Brain microvascular endothelial cell (primary cell): Measurements from ENCODE around the gene PDE4A.

Source experiments
- DNase-seq: peaks from one replicate; pipeline ENCODE4 v3.0.0-alpha.2; 2020
- H3K27ac ChIP-seq: fragments of 250-450 bp; sonication (Bioruptor Pico); 2 replicates; pipeline ENCODE4 v1.5.1; 2020; ENCODE audit warnings: mild to moderate bottlenecking, moderate library complexity
- H3K27me3 ChIP-seq: fragments of 250-450 bp; sonication (Bioruptor Pico); replicated peaks from 2 replicates; pipeline ENCODE4 v1.5.1; 2020; ENCODE audit warnings: mild to moderate bottlenecking
- H3K36me3 ChIP-seq: fragments of 250-450 bp; sonication (Bioruptor Pico); replicated peaks from 2 replicates; pipeline ENCODE4 v1.5.1; 2020; ENCODE audit warnings: mild to moderate bottlenecking
- H3K4me3 ChIP-seq: 2 replicates; pipeline ENCODE4 v1.5.1; 2011; ENCODE audit warnings: low read depth, mild to moderate bottlenecking, control low read depth, low read length, moderate library complexity
- in situ Hi-C: cut with HindIII; loops from 2 replicates; pipeline ENCODE4 v1.10.0; 2017; ENCODE audit warnings: low sequenced_read_pairs, low pct_ligation_motif_present
- TF ChIP-seq, protein P1 (sequence below): IDR thresholded peaks from 2 replicates; pipeline ENCODE4 v1.5.1; 2011; ENCODE audit warnings: low read depth, mild to moderate bottlenecking, moderate library complexity, low read length, control low read depth, inconsistent platforms; ENCODE audit errors: missing control alignments

The PDE4A gene

DNA sequence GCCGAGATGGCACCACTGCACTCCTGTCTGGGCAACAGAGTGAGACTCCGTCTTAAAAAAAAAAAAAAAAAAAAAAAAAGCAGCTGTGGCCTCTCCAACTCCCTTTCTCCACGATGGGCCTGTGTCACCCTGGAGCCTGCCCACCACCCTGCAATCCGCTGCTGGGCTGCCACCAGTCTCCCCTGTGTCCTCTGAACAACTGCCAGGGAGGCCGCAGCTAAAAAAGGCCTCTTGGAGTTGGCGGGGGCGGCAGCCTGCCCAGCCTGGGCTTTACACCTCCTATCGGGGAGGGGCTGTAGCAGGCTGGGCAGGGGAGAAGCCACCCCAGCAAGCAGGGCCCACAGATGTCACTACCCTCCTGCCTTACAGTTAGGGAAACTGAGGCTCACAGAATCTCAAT lies 20.5 kb upstream of the PDE4A start:
- DNase-seq, result no peak
- TF ChIP-seq, protein P1, sequence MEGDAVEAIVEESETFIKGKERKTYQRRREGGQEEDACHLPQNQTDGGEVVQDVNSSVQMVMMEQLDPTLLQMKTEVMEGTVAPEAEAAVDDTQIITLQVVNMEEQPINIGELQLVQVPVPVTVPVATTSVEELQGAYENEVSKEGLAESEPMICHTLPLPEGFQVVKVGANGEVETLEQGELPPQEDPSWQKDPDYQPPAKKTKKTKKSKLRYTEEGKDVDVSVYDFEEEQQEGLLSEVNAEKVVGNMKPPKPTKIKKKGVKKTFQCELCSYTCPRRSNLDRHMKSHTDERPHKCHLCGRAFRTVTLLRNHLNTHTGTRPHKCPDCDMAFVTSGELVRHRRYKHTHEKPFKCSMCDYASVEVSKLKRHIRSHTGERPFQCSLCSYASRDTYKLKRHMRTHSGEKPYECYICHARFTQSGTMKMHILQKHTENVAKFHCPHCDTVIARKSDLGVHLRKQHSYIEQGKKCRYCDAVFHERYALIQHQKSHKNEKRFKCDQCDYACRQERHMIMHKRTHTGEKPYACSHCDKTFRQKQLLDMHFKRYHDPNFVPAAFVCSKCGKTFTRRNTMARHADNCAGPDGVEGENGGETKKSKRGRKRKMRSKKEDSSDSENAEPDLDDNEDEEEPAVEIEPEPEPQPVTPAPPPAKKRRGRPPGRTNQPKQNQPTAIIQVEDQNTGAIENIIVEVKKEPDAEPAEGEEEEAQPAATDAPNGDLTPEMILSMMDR, result no peak
- no peak overlapping the region for H3K27ac ChIP-seq
- peaks cover 29% of the 10 kb centered on the region for H3K36me3 ChIP-seq
- H3K4me3 ChIP-seq, result no peak overlapping the region
- no peaks in the 10 kb centered on the region for H3K27me3 ChIP-seq
- in situ Hi-C loops, result no loop called here

DNA sequence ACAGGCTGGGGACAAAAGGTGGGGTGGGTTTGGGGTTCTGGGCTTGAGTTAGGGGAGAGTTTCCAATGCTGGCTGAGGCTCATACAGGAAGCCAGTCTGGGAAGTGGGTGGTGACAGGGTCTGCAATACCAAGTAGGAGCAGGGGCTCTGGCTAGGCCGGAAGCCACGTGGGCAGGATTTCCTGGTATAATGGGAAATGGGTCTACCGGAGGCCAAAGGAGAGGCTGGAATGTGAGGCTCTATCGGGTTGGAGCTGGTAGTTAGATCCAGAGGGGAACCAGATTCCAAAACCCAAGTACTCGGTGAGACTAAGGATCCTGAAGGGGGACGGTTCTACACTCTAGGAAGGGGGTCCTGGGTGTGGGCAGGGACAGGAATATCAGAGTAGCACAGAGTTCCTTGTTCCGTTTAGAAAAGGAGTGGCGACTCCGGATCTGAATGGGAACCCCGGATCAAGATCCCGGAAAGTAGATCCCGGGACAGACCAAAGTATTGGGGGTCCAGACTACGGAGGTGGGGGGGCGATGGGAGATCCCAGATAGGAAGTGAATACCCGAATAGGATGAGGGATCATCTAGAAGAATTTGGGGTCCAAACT lies 17.8 kb upstream of the PDE4A start:
- DNase-seq, result no peak
- Histone ChIP-seq H3K4me3 (peak overlapping the region; percentile 98), H3K27ac (peak overlapping the region; percentile 73), H3K27me3 (no peaks in the 10 kb centered on the region), H3K36me3 (peaks cover 19% of the 10 kb centered on the region)
- in situ Hi-C loops, result no loop called here
- TF ChIP-seq, protein P1, result no peak

DNA sequence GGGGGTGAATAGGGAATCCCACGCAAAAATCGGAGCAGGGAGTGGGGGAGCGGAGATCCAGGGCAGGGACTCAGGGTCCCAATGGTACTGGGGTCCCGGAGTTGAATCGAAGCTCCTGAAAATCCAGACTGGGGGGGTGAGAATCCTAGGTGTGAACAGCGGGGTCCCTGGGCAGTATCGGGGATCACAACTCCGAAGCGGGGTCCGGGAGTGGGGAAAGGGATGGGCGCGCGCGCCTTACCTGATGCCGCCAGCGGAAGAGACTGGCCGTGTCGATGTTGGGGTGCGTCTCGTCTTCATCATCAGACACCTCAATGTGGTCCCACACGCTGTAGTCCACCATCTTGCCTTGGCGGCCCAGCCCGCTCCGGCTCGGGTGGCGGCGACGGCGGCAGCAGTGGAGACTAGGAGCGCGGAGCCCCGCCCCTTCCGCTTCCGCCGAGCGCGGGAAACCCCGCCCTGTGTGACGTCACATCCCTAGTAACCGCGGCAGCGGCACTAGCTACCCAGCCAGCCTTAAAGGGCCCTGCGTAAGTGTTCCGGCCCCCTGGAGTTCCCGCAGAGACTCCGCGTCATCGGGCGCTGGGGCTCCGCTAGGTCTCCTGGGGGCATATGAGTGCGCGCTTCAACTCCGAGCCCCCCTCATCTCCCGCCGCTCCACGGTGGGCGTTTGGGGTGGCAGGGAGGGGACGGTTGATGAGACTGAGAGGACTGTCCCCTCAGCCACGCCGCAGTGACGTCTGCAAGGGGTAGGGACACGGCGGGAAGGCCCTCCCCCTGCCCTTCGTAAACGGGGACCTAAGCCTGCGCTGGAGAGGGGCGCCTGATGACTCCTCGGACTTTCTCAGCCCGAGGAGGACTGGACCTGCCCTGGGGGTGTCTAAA lies 17.0 kb upstream of the PDE4A start, which contains the start of gene CDC37:
Gene CDC37, minus strand, starts transcription at position 406 of the 885 bp plus-strand sequence. Its CDS starts 63 bp downstream, at position 343.
- H3K27ac ChIP-seq, result peak within 1 kb of the TSS; percentile 73
- no peaks in the 10 kb centered on the region for H3K27me3 ChIP-seq
- TF ChIP-seq, protein P1, result no peak
- DNase-seq, result peak; percentile 94
- in situ Hi-C loops, result no loop called here
- H3K36me3 ChIP-seq, result peaks cover 11% of the 10 kb centered on the region
- H3K4me3 ChIP-seq, result peak within 1 kb of the TSS; percentile 98

GRCh38 chr19:10404888-10405820 lies 15.2 kb upstream of the PDE4A start:
- Histone ChIP-seq H3K27me3 (no peaks in the 10 kb centered on the region), H3K36me3 (peaks cover 3% of the 10 kb centered on the region), H3K27ac (no peak overlapping the region), H3K4me3 (peak overlapping the region; percentile 98)
- in situ Hi-C loops, result no loop called here
- TF ChIP-seq, protein P1, result no peak
- DNase-seq, result no peak

DNA sequence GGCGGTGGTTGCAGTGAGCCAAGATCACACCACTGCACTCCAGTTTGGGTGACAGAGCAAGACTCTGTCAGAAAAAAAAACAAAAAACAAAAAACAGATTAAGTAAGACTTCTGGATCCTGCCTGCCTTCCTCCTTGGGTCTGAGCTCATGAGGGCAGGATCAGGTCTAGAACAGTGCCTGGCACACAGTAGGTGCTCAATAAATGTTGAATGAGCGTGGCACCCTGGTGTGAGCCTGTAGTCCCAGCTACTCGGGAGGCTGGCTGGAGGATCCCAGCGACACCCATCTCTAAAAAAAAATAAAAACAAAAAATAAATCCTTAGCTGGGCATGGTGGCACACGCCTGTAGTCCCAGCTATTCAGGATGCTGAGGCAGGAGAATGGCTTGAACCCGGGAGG lies 14.1 kb upstream of the PDE4A start:
- Histone ChIP-seq H3K36me3 (peaks cover 3% of the 10 kb centered on the region), H3K27me3 (no peaks in the 10 kb centered on the region), H3K27ac (no peak overlapping the region), H3K4me3 (no peak overlapping the region)
- TF ChIP-seq, protein P1, result no peak
- DNase-seq, result no peak
- in situ Hi-C loops, result no loop called here
